Central memory CD8-positive, alpha-beta T cell (primary cell): ENCODE data around the gene TUNAR.

Experiments
- ATAC-seq: fragments of 150-1000 bp; cut with Tn5 transposase; replicated peaks from 2 replicates; pipeline ENCODE4 v1.10.0; 2022; ENCODE audit warnings: mild to moderate bottlenecking, moderate FRiP score, moderate number of reproducible peaks; ENCODE audit not compliant: poor library complexity, severe bottlenecking; ENCODE audit errors: extremely low read depth
- DNase-seq, 2 donors: peaks; one replicate each; pipeline ENCODE4 v3.0.0; 2021; ENCODE audit warnings: low spot score in 2 of 2
- H3K27ac Mint-ChIP-seq: one replicate; pipeline ENCODE4 v1.8.0; 2022; ENCODE audit warnings: low read depth, mild to moderate bottlenecking, moderate library complexity, mixed read lengths
- H3K27me3 Mint-ChIP-seq: one replicate; pipeline ENCODE4 v1.8.0; 2022; ENCODE audit warnings: mixed read lengths
- H3K36me3 Mint-ChIP-seq: one replicate; pipeline ENCODE4 v1.8.0; 2022; ENCODE audit warnings: mild to moderate bottlenecking, moderate library complexity, mixed read lengths; ENCODE audit not compliant: insufficient read depth
- H3K4me1 Mint-ChIP-seq: one replicate; pipeline ENCODE4 v1.8.0; 2022; ENCODE audit warnings: mixed read lengths
- H3K4me3 Mint-ChIP-seq: one replicate; pipeline ENCODE4 v1.8.0; 2022; ENCODE audit warnings: mild to moderate bottlenecking, moderate library complexity, mixed read lengths
- H3K9me3 Mint-ChIP-seq: one replicate; pipeline ENCODE4 v1.8.0; 2022; ENCODE audit warnings: mixed read lengths

TUNAR gene

GRCh38 chr14:95849761-95850160, 26.9 kb upstream of the TUNAR start:
- no peak overlapping the region for H3K4me3 Mint-ChIP-seq
- H3K9me3 Mint-ChIP-seq = peaks cover 6% of the 10 kb centered on the region
- ATAC-seq = no peak
- no peak for DNase-seq
- no peaks in the 10 kb centered on the region for H3K36me3 Mint-ChIP-seq
- no peaks in the 10 kb centered on the region for H3K4me1 Mint-ChIP-seq
- no peak overlapping the region for H3K27ac Mint-ChIP-seq
- peaks cover 57% of the 10 kb centered on the region for H3K27me3 Mint-ChIP-seq

DNA sequence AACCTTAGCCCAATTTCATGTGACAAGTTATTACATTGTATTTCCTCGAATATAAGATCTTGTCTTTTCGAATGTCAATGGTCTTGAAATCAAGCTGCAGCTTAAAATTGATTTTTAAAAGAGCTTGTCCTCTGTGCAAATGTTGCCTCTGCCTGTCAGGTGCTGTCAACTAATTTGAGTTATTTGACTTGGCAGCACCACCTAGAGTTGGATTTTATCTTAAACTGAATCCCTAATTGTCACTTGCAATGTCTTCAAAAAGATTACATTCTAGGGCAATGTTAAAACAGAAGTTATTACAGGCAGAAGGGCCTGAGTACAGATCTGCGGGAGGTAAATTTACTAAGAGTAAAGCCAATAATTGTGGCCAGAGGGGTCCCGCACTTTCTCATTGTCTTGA, 26.2 kb upstream of the TUNAR start:
- H3K27me3 Mint-ChIP-seq = peaks cover 62% of the 10 kb centered on the region
- no peak for ATAC-seq
- no peak overlapping the region for H3K4me3 Mint-ChIP-seq
- no peak overlapping the region for H3K27ac Mint-ChIP-seq
- H3K9me3 Mint-ChIP-seq = peaks cover 6% of the 10 kb centered on the region
- no peaks in the 10 kb centered on the region for H3K4me1 Mint-ChIP-seq
- no peak for DNase-seq
- no peaks in the 10 kb centered on the region for H3K36me3 Mint-ChIP-seq

DNA sequence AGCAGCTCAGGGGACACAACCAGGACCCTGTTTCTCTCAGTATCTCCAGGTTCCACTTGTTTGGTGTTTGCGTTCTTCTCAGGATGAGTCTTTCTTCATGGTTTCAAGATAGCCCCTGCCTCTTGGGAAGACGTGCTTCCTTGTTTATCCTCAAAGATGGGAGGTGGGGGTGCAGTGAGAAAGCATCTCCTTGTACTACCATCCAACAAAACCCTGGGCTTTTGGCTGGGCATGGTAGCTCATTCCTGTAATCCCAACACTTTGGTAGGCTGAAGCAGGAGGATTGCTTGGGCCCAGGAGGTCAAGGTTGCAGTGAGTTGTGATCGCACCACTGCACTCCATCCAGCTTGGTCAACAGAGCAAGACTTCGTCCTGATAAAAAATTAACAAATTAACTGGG, 21.0 kb upstream of the TUNAR start:
- H3K4me1 Mint-ChIP-seq = no peaks in the 10 kb centered on the region
- H3K4me3 Mint-ChIP-seq = no peak overlapping the region
- H3K9me3 Mint-ChIP-seq = peaks cover 6% of the 10 kb centered on the region
- H3K27ac Mint-ChIP-seq = no peak overlapping the region
- no peak for ATAC-seq
- no peak for DNase-seq
- H3K36me3 Mint-ChIP-seq = peaks cover 2% of the 10 kb centered on the region
- peaks cover 52% of the 10 kb centered on the region for H3K27me3 Mint-ChIP-seq

DNA sequence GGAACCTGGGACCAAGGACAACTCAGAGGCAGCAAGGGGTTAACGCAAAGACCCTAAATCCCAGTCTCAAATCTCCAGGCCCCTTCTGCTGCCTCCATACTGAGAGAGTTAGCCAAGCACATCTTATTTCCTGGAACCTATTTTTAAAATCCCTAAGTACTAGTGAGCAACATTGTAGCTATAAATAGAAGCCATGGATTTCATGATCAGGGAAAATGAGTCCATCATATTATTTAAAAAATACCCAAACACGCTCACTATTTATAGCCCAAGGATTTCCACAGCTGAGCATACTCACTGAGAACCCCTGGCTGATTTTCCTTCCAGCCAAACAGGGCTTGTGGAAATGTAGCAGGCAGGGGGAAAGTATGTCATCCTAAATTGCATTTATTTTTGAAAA, 19.4 kb upstream of the TUNAR start:
- Mint-ChIP-seq H3K27me3 (peaks cover 42% of the 10 kb centered on the region), H3K4me1 (no peaks in the 10 kb centered on the region), H3K27ac (no peak overlapping the region), H3K4me3 (no peak overlapping the region), H3K36me3 (peaks cover 2% of the 10 kb centered on the region), H3K9me3 (no peaks in the 10 kb centered on the region)
- ATAC-seq (no peak), DNase-seq (no peak)

DNA sequence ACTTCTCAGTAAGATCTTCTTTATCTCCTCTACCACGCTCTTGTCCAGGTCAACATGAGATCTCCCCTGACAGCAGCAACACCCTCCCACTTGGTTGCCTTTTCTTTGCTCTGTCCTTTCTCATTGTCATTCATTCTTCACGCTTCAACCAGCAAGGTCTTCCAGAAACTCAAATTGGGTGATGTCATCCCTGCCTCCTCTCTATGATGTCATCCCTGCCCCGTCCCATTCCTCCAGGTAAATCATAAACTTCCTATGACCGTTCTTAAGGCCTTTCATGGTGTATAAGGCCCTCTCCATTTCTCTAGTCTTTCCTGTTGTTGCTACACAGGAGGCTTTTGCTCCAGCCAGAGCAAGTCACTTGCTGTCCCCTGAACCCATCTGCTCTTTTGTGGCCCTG, 17.7 kb upstream of the TUNAR start:
- DNase-seq (no peak), ATAC-seq (no peak)
- no peak overlapping the region for H3K27ac Mint-ChIP-seq
- H3K36me3 Mint-ChIP-seq = peaks cover 2% of the 10 kb centered on the region
- H3K9me3 Mint-ChIP-seq = no peaks in the 10 kb centered on the region
- H3K4me3 Mint-ChIP-seq = no peak overlapping the region
- peaks cover 43% of the 10 kb centered on the region for H3K27me3 Mint-ChIP-seq
- H3K4me1 Mint-ChIP-seq = no peaks in the 10 kb centered on the region

GRCh38 chr14:95862243-95862642, 14.4 kb upstream of the TUNAR start:
- ATAC-seq (no peak), DNase-seq (no peak)
- Mint-ChIP-seq H3K4me1 (no peaks in the 10 kb centered on the region), H3K9me3 (no peaks in the 10 kb centered on the region), H3K36me3 (peaks cover 2% of the 10 kb centered on the region), H3K27me3 (peaks cover 55% of the 10 kb centered on the region), H3K27ac (no peak overlapping the region), H3K4me3 (no peak overlapping the region)

DNA sequence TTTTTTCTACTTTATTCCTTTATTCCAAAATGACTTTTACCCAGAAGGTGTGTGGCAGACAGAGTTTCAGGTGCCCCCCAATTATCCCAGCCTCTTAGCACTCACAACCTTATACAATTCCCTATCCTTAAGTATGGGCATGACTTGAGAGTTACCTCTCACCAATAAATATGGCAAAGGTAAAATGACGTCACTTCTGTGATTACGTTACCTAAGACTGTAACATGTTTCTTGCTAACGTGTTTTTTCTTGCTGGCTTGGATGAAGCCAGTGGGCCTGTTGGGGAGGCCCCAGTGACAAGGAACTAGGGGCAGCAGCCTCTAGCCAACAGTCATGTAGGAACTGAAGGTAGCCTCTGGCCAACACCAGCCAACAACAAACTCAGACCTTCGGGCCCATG, 13.3 kb upstream of the TUNAR start:
- DNase-seq (no peak), ATAC-seq (no peak)
- Mint-ChIP-seq H3K27ac (no peak overlapping the region), H3K4me3 (no peak overlapping the region), H3K4me1 (no peaks in the 10 kb centered on the region), H3K36me3 (peaks cover 2% of the 10 kb centered on the region), H3K9me3 (no peaks in the 10 kb centered on the region), H3K27me3 (peaks cover 58% of the 10 kb centered on the region)

DNA sequence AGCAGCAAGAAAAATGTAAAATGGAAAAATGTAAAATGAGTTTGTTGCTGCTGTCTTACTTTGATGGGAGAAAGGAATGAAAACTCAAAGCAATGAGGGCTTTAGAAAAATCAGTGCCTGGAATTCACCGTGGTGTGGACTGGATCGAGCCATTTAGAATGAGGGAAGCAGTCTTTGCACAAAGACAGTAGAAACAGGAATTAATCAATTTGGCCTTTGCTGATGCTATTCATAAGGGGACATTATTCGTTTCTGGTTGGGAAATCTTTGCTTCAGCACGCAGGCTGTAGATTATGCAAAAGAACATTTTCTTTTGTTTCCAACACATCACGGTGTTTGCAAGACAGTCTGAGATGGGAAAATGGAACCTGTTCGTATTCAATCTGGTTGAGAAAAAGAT, 6.9 kb upstream of the TUNAR start:
- no peak for DNase-seq
- no peaks in the 10 kb centered on the region for H3K4me1 Mint-ChIP-seq
- H3K4me3 Mint-ChIP-seq = no peak overlapping the region
- H3K36me3 Mint-ChIP-seq = no peaks in the 10 kb centered on the region
- H3K9me3 Mint-ChIP-seq = no peaks in the 10 kb centered on the region
- H3K27ac Mint-ChIP-seq = no peak overlapping the region
- peaks cover 64% of the 10 kb centered on the region for H3K27me3 Mint-ChIP-seq
- no peak for ATAC-seq

GRCh38 chr14:95870772-95871171, 5.9 kb upstream of the TUNAR start:
- ATAC-seq = no peak
- Mint-ChIP-seq H3K9me3 (no peaks in the 10 kb centered on the region), H3K4me3 (no peak overlapping the region), H3K36me3 (peaks cover 1% of the 10 kb centered on the region), H3K4me1 (no peaks in the 10 kb centered on the region), H3K27ac (no peak overlapping the region), H3K27me3 (peaks cover 64% of the 10 kb centered on the region)
- DNase-seq = no peak

- Mint-ChIP-seq H3K27ac (no peak overlapping the region), H3K27me3 (peaks cover 57% of the 10 kb centered on the region), H3K9me3 (no peaks in the 10 kb centered on the region), H3K4me3 (no peak overlapping the region), H3K36me3 (peaks cover 1% of the 10 kb centered on the region), H3K4me1 (no peaks in the 10 kb centered on the region)
- DNase-seq = no peak
- ATAC-seq = no peak
These were observed 5.1 kb upstream of the TUNAR start for GRCh38 chr14:95871531-95871930.

DNA sequence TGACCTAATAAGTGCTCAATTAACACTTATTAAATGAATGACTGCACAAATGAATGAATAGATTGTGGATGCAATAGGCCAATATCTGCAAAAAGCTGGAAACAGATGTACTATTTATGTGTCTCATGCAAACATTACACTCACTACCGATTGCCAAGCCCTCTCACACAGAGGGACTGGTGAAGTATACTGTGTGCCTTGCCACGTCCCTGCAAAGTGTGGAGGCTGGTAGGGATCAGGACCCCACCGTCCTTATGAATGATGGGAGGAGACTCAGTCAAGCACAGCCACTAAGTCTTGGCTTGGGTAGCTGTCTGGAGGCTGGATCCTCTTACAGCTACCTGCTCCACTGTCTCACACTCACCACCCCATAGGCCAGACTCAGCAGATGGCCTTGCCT, 3.9 kb upstream of the TUNAR start:
- Mint-ChIP-seq H3K27ac (no peak overlapping the region), H3K9me3 (no peaks in the 10 kb centered on the region), H3K36me3 (peaks cover 1% of the 10 kb centered on the region), H3K27me3 (peaks cover 56% of the 10 kb centered on the region), H3K4me3 (no peak overlapping the region), H3K4me1 (no peaks in the 10 kb centered on the region)
- ATAC-seq (no peak), DNase-seq (no peak)

DNA sequence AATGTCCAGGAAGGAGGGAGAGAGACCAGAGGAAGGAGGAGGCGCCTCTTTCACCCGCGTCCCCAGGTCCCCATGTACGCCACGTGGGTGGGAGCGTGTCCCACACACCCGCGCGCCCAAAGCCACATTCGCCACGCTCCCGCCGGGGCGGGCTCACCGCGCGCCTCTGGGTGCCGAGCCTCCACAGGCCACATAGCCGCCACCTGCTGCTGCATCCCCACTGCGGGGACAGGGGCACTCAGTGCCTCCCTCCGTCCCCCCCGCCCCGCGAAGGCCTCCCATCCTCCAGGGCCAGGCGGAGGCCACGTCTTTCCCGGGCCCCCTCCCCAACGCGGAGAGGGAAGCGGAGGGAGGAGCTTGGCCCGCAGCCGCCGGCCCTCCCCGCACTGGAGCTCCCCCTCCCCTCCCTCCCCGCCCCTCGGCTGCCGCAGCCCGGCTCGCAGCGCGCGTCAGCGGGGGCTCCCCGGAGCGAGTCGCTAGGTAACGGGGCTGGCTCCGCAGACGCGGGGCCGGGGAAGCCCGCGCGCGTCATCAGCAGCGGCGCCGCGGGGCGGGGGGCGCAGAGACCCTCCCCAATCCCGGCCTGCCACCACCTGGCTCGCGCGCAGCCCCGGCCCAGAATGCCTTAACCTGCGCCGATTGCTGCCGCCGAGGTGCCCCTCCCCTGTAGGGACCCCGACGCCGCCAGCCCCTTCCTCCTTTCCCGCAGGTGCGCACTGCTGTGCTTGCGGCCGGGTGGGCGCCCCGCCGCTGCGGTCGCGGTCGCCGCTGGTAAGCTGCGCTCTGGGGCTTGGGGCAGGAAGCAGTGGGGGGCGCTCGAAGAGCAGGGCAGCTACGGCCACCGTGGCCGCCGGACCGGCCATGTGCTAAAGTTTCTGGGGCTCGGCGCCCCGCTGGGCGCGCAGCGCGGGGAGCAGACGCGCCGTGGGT, 536 bp upstream of the TUNAR start:
- no peak for ATAC-seq
- Mint-ChIP-seq H3K36me3 (peaks cover 1% of the 10 kb centered on the region), H3K27me3 (peaks cover 66% of the 10 kb centered on the region), H3K27ac (no peak overlapping the region), H3K4me3 (no peak overlapping the region), H3K4me1 (no peaks in the 10 kb centered on the region), H3K9me3 (no peaks in the 10 kb centered on the region)
- DNase-seq = no peak

DNA sequence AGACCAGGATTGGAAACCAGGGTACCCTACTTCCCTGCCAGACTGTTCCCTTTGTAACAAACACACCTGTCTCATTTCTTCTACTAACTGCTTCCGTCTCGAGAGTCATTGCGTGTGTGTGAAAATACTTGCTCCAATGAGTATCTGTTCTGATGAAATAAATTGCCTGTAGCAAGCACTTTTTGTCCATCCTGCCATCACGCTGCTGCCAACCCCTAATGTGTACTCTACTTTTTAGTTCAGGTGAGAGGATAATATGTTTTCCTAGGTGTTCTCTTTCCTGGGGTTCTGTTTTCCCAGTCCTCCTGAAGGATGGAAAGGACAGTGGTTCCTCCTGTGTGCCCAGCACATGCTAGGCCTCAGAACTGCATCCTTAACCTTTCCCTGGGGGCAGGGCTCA, 1.0 kb downstream of the TUNAR start:
- Mint-ChIP-seq H3K4me3 (no peak overlapping the region), H3K27me3 (peaks cover 64% of the 10 kb centered on the region), H3K9me3 (no peaks in the 10 kb centered on the region), H3K4me1 (no peaks in the 10 kb centered on the region), H3K36me3 (peaks cover 1% of the 10 kb centered on the region), H3K27ac (no peak overlapping the region)
- DNase-seq = no peak
- no peak for ATAC-seq
